Esophagus squamous epithelium (tissue), 5 donors: ENCODE data around the gene KAT6B. TPM values are rescaled to one million over a fixed set of nuclear protein-coding genes. Genes with fewer than 3 reads are reported as not detected.
"Not testable (repeated sequence)": the region's sequence is repeated elsewhere in the genome, so short reads cannot be mapped to it uniquely, and the experiment has no call there.

Experiments
- DNase-seq: peaks from one replicate; lab custom pipeline; 2025; lab: John Stamatoyannopoulos, UW
- H3K27ac ChIP-seq, 4 donors: fragments of 200-600 bp; sonication (generic); one replicate each; pipeline ENCODE4 v1.5.1; 2016 to 2019; ENCODE audit warnings: mild to moderate bottlenecking in 1 of 4
- H3K27me3 ChIP-seq, 4 donors: fragments of 200-600 bp; sonication (generic); 1 replicate in 3 of 4; 2 replicates in 1 of 4; pipeline versions ENCODE4 v1.5.1 to v1.6.0; 2017 to 2021; ENCODE audit warnings: antibody characterized with exemption in 1 of 4
- H3K36me3 ChIP-seq, 3 donors: fragments of 200-600 bp; sonication (generic); one replicate each; pipeline ENCODE4 v1.5.1; 2016 to 2019
- H3K4me1 ChIP-seq, 3 donors: fragments of 200-600 bp; sonication (generic); one replicate each; pipeline ENCODE4 v1.5.1; 2017 to 2019
- H3K4me3 ChIP-seq, 4 donors: fragments of 200-600 bp; sonication (generic); 1 replicate in 3 of 4; 2 replicates in 1 of 4; pipeline ENCODE4 v1.5.1; 2016 to 2019; ENCODE audit warnings: mild to moderate bottlenecking in 2 of 4, moderate library complexity in 1 of 4
- H3K9me3 ChIP-seq, 3 donors: fragments of 200-600 bp; sonication (generic); one replicate each; pipeline ENCODE4 v1.5.1; 2016 to 2019
- CTCF ChIP-seq, 6 experiments: fragments of 450-650 bp in 4 of 6; fragments of 200-600 bp in 2 of 6; sonication (generic) in 2 of 6; IDR thresholded peaks; one replicate each; pipeline ENCODE4 v1.5.1; 2016 to 2019; ENCODE audit warnings: antibody characterized with exemption in 6 of 6, mild to moderate bottlenecking in 4 of 6, moderate library complexity in 4 of 6
- POLR2A ChIP-seq, 4 donors: fragments of 450-650 bp; IDR thresholded peaks; one replicate each; pipeline ENCODE4 v1.6.1; 2017; ENCODE audit warnings: antibody characterized with exemption in 4 of 4, mild to moderate bottlenecking in 4 of 4, moderate library complexity in 3 of 4
- WGBS, 2 donors: methylation state at CpG; one replicate each; pipeline ENCODE4 v1.1.5; 2018; 5-methylcytosine and 5-hydroxymethylcytosine counted together
- intact Hi-C: fragments of 100-400 bp; cut with DNase I; formaldehyde crosslinking; loops from one replicate; pipeline ENCODE4 v1.15.0; 2022
- total RNA-seq, 4 donors: library from RNA; depleted of rRNA; stranded (reverse); fragments of >200 nt; gene quantifications; one replicate each; pipeline ENCODE4 v1.1.0, GENCODE V29; 2016
- donor health status: DM: yes; HTN: yes; CAD: no.

Gene KAT6B
- total RNA-seq, 4 donors from 2014 or later, result 13.1 to 48.8 (median 22.4) TPM

GRCh38 chr10:74888962-74889661 lies 62.7 kb downstream of the KAT6B start:
- no peak overlapping the region for H3K4me3 ChIP-seq
- 68 to 82% methylated on average over 6 of the region's 6 CpGs for WGBS, 2 donors
- H3K36me3 ChIP-seq, result no peaks in the 10 kb centered on the region
- no peak for DNase-seq
- intact Hi-C loops, result no loop called here
- TF ChIP-seq POLR2A (IDR thresholded peaks at IDR 0.05) (no peak), CTCF (IDR thresholded peaks at IDR 0.05) (peak in 1 of 6 experiments; percentile 16)
- no peaks in the 10 kb centered on the region for H3K27me3 ChIP-seq
- no peak overlapping the region for H3K27ac ChIP-seq
- H3K4me1 ChIP-seq, result peaks cover 0 to 12% (median 0%) of the 10 kb centered on the region in 3 donors
- no peaks in the 10 kb centered on the region for H3K9me3 ChIP-seq

GRCh38 chr10:74889662-74889998 lies 63.2 kb downstream of the KAT6B start:
- no peak overlapping the region for H3K4me3 ChIP-seq
- no peaks in the 10 kb centered on the region for H3K36me3 ChIP-seq
- TF ChIP-seq POLR2A (IDR thresholded peaks at IDR 0.05) (no peak), CTCF (IDR thresholded peaks at IDR 0.05) (no peak)
- no peak overlapping the region for H3K27ac ChIP-seq
- peaks cover 0 to 10% (median 0%) of the 10 kb centered on the region in 3 donors for H3K4me1 ChIP-seq
- H3K9me3 ChIP-seq, result no peaks in the 10 kb centered on the region
- no peaks in the 10 kb centered on the region for H3K27me3 ChIP-seq
- no peak for DNase-seq
- intact Hi-C loops, result no loop called here

- no peaks in the 10 kb centered on the region for H3K27me3 ChIP-seq
- H3K27ac ChIP-seq, result no peak overlapping the region
- intact Hi-C loops, result no loop called here
- peaks cover 0 to 11% (median 0%) of the 10 kb centered on the region in 3 donors for H3K4me1 ChIP-seq
- 89 to 90% methylated on average over 7 of the region's 7 CpGs for WGBS, 2 donors
- no peaks in the 10 kb centered on the region for H3K9me3 ChIP-seq
- no peak overlapping the region for H3K4me3 ChIP-seq
- no peak for TF ChIP-seq POLR2A (IDR thresholded peaks at IDR 0.05)
- no peak for TF ChIP-seq CTCF (IDR thresholded peaks at IDR 0.05)
- DNase-seq, result no peak
- no peaks in the 10 kb centered on the region for H3K36me3 ChIP-seq
These were observed 64.1 kb downstream of the KAT6B start for GRCh38 chr10:74890460-74890859.

- no peak overlapping the region for H3K4me3 ChIP-seq
- H3K27ac ChIP-seq, result no peak overlapping the region
- WGBS, 2 donors, result 39% methylated on average over 2 of the region's 2 CpGs
- no peaks in the 10 kb centered on the region for H3K36me3 ChIP-seq
- DNase-seq, result no peak
- H3K9me3 ChIP-seq, result no peaks in the 10 kb centered on the region
- H3K27me3 ChIP-seq, result no peaks in the 10 kb centered on the region
- intact Hi-C loops, result no loop called here
- TF ChIP-seq POLR2A (IDR thresholded peaks at IDR 0.05), result no peak
- TF ChIP-seq CTCF (IDR thresholded peaks at IDR 0.05), result no peak
- H3K4me1 ChIP-seq, result peaks cover 0 to 17% (median 0%) of the 10 kb centered on the region in 3 donors
These were observed 64.7 kb downstream of the KAT6B start for GRCh38 chr10:74891053-74891452.

- no peaks in the 10 kb centered on the region for H3K9me3 ChIP-seq
- 60 to 75% methylated on average over 2 to 4 of the region's 4 CpGs for WGBS, 2 donors
- intact Hi-C loops, result no loop called here
- H3K36me3 ChIP-seq, result no peaks in the 10 kb centered on the region
- no peak overlapping the region for H3K27ac ChIP-seq
- no peak for TF ChIP-seq POLR2A (IDR thresholded peaks at IDR 0.05)
- TF ChIP-seq CTCF (IDR thresholded peaks at IDR 0.05), result no peak
- H3K27me3 ChIP-seq, result no peaks in the 10 kb centered on the region
- no peak for DNase-seq
- H3K4me3 ChIP-seq, result no peak overlapping the region
- peaks cover 0 to 34% (median 2%) of the 10 kb centered on the region in 3 donors for H3K4me1 ChIP-seq
These were observed 66.4 kb downstream of the KAT6B start for GRCh38 chr10:74892839-74893238.

GRCh38 chr10:74893329-74893728 lies 66.9 kb downstream of the KAT6B start:
- intact Hi-C loops, H3K4me3 ChIP-seq, H3K27ac ChIP-seq, H3K36me3 ChIP-seq, H3K27me3 ChIP-seq, H3K9me3 ChIP-seq, DNase-seq: not testable (repeated sequence)
- 84 to 88% methylated on average over 5 to 6 of the region's 6 CpGs for WGBS, 2 donors
- peaks cover under 1 to 39% (median 7%) of the 10 kb centered on the region in 3 donors for H3K4me1 ChIP-seq
